Hematopoietic multipotent progenitor cell treated with erythropoietin and hydrocortisone succinate and interleukin-3 and kit ligand, for 17 days (in vitro differentiated cells): ENCODE results near the gene CNKSR3.

ENCODE experiments used
- DNase-seq: peaks from one replicate; pipeline ENCODE4 v3.0.0-alpha.2; 2015; ENCODE audit warnings: low spot score

CNKSR3 gene

DNA sequence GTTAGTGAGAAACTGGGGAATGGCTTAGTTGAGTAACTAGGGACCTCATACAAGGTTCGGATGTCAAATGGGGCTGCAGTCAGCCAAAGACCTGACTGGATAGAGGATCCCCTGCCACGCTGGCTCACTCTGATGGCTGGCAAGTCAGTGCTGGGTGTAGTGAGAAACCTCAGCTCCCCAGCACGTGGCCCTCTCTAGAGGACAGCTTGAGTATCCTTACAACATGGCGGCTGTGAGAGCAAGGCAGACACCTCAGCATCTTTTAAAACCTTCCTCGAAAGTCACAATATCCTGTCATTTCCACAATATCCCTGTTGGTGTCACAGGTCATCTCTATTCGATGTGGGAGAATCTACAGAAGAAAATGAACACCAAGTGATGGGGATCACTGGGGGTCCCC is 127.2 kb downstream of the CNKSR3 start:
- DNase-seq = no peak

DNA sequence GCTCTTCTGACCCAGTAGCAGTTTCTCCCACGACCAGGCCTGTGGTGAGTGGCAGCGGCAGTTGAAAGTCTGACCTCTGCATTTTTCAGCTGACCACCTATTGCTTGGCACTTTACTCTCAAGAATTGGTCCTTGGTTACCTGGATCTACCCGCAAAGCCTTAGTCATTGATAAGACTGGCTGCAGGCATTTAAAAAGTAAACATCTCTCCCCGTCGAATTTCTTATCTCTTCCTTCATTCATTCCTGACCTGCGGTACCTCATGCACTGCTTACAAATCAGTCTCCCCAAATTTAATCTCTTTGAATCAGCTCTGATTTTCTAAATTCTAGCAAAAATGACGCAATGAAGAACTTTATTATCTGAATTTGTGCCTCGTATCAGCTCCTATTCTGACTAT is 127.7 kb downstream of the CNKSR3 start:
- no peak for DNase-seq

DNA sequence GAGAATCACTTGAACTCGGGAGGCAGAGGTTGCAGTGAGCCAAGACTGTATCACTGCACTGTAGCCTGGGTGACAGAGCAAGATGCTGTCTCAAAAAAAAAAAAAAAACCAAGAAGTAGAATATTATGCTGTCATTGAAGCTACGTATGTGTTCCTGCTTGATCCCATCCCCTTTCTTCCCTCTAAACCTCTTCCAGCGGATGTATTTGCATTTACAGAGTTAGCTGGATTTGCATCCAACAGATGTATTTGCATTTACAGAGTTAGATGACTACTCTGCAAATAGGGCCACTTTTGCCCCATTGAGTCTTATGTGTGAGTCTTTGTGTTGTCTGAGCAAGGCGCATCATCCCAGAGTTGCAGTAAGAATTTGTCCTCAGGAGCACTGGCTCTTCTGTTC is 128.9 kb downstream of the CNKSR3 start:
- no peak for DNase-seq

DNA sequence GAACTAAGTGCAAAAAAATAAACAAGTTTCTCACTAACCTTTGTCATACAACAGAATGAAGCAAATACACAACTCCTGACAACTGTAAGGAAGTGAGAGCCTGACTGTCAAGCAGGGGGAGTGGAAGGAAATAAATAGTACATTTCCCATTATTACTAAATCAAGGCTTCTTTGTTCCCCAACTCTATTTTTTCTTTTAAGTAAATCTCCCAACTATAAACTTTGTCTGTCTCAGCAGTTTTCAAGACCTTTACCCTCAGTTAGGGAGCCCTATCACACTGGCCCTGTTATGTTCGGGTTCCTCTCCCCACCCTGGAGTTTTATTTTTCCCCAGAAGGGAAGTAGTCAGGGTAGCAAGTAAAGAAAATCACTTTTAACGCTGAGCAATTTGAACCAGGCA is 129.7 kb downstream of the CNKSR3 start:
- DNase-seq = no peak

DNA sequence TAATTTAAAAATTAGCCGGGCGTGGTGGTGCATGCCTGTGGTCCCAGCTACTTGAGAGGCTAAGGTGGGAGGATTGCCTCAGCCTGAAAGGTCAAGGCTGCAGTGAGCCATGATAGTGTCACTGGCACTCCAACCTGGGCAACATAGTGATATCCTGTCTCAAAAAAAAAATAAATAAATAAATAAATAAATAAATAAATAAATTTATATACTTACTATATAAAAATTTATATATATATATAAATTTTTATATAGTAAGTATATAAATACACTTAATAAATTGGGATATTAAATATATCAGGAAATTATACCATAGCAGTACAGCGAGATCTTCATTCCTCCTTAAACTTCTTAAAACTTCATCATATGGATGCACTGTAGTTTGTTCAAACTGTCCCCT is 130.9 kb downstream of the CNKSR3 start:
- no peak for DNase-seq

DNA sequence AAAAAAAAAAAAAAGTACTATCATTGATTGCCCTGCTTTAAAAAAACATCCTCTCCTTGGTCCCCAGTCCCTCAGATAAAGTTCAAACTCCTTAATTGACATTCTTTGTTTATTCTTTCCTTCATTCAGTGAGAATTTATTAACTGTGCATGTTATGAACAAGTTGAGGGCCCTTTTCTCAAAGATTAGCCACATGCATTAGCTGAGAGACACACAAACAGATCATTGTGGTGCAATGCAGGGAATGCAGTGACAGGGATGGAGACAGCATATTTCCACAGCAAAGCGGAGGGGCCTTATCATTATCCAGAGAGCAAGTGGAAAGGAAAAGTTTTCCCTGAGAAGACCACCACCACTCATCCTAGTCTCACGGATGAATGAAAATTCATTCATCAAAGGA is 132.0 kb downstream of the CNKSR3 start:
- no peak for DNase-seq

DNA sequence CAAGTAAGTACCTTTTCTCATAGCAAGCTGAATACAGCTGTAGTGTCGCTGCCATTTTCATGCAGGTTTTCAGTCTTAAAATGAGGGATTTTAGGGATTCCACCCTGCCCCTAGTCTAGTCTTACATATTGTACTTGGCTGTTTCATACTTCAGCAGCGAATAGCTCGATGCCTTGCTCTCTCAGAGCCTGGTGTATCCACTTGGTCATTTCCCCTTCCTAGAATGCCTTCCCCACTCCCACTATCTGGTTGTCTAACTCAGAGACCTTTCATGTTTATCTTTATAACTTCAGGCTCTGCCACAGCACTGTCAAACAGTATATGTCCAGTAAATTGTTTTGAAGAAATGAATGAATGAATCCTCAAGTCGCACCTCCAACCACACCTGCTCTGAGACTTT is 132.8 kb downstream of the CNKSR3 start:
- DNase-seq = no peak

DNA sequence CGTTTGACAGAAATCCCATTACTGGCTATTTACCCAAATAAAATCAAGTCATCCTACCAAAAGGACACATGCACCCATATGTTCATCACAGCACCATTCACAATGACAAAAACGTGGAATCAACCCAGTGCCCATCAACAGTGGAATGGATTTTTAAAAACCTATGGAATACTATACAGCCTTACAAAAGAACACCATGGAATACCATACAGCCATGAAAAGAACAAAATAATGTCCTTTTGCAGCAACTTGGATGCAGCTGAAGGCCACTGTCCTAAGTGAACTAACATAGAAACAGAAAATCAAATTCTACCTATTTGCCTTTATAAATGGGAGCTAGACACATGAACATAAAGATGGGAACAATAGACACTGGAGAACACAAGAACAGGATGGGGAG is 136.5 kb downstream of the CNKSR3 start:
- no peak for DNase-seq

DNA sequence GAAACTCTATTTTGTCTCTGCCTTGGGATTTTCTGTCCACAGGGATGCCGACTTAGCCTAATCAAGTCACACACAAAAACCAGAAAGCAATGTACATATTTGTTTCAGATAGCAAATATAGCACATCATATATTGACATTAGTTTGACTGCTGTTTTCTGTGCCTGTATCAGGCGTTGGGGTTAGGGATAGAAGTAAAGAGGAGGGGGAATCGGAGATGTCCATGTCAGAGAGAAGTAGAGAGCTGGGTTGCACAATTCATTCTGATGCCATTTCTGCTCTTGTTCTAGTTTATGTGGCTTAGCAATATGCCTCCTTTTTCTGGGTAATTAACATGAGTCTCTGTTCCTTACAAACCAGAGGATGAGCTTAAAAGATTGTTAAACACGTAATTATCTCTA is 139.2 kb downstream of the CNKSR3 start:
- DNase-seq = no peak

DNA sequence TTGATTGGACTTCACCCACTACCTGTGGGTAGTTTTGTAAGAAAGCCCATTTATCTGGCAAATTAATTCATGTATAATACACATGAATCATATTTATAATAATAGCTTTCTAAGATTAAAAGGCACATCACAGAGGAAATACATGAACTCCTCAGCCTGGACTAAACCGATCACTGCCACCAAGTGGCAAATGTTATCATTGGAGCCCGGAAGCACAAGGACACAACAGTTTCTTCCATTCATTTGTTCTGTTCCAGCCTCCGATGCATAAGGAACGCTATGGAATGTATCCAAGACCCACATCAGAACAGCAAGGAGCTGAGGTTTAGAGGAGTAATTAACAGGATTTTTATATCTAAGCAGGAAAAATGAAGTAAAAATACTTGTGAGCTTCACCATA is 139.9 kb downstream of the CNKSR3 start:
- no peak for DNase-seq

DNA sequence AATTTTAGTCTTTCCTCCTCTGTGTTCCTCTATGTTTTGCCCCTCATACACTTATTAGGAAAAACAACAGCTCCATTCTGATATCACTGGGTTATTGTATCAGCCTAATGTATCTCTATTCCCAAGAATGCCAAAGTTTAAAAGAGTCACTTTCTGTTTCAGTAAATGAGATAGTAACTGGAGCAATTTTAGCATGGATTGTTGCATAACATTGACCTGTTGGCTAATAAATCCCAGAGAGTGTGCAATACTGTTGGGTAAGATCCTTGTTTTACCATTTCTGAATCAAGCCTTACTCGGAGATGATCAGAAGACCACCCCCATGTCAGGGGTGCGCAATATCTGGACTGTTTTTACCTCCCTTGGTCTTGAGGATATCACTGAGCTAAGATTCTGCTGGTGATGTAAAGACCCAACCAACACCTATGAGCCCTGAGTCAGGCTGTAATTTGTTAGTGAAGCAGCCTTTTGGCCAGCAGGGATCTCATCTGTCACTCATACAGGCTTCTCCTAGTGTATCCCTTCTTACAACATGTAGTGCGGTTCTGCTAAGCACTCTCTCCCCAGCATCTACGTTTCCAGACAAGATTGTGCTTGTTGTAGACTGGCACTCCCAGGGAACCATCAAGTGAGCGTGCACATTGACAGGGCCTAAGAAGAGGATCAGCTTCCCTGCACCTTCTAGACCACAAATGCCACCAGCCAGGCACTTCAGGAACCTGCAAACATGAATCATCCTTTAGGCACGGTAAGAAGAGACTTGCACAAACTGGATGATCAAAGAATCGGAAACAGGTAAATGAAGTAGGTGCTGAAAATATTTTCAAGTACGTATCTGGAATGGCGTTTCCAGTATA is 142.4 kb downstream of the CNKSR3 start:
- DNase-seq = no peak

DNA sequence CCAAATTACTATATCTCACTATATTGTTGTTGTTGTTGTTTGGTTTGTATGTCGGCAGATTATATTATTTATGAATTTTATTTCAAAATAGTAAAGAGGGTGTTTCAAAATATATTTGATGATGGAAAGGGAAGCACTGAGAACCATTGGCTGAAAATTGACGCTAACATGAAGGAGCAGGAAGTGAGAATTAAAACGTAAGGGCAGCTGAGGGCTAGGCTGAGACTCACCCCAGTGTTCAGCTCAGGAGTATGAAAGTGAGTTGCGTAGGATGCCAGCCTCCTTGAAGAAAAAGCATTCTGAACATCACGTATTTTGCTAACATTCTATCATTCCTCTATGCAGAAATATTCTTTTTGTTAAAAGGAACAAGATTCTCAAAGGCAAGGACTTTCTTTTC is 143.1 kb downstream of the CNKSR3 start:
- no peak for DNase-seq

DNA sequence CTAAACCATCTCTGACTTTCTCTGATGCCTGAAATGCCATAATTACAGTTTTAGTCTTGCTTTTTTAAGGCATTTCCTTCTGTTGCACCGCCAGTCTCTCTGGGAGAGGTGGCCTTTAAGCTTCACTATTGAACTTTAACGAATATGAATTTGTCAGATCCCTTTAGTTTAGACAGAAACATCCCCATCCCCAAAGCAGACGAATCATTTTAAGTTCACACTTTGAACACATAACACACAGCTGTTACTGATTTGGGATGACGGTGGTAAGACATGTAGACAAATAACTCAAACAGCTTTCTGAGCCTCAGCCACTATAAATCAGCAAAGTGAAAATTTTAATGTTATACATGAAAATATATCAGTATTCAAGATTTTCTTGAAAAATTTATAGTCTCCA is 146.7 kb downstream of the CNKSR3 start:
- no peak for DNase-seq

DNA sequence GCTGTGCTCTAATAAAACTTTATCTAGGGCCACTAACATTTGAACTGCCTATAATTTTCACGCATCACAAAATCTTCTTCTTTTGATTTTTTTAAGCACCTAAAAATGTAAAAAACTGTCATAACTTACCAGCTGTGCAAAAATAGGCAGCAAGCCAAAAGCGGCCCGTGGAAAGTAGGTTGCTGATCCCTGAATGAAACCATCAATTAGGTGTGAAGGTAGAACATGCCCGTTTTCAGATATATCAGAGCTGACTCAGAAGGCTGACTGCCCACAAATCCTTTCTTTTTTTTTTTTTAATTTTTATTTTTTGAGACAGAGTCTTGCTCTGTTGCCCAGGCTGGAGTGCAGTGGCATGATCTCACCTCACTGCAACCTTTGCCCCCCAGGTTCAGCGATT is 149.0 kb downstream of the CNKSR3 start:
- no peak for DNase-seq

DNA sequence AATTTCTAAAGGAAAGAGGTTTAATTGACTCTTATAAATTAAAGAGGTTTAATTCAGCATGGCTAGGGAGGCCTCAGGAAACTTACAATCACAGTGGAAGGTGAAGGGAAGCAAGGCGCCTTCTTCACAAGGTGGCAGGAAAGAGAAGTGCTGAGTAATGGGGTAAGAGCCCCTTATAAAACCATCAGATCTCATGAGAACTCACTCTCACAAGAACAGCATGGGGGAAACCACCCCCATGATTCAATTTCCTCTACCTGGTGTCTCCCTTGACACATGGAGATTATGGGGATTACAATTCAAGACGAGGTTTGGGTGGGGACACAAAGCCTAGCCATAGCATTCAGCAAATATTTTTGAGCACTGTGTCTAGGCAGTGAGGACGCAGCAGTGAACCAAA is 150.0 kb downstream of the CNKSR3 start:
- no peak for DNase-seq

DNA sequence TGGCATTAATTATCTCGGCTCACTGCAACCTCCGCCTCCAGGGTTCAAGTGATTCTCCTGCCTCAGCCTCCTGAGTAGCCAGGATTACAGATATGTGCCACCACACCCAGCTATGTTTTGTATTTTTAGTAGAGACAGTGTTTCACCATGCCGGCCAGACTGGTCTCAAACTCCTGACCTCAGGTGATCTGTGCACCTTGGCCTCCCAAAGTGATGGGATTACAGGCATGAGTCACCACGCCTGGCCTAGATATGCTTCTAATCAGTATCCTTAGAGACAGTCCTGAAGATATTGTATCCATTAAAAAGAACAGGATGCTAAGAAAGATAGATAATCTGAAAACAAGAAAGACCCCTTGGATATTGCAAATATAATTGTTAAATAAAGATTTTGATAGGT is 150.8 kb downstream of the CNKSR3 start:
- DNase-seq = no peak

DNA sequence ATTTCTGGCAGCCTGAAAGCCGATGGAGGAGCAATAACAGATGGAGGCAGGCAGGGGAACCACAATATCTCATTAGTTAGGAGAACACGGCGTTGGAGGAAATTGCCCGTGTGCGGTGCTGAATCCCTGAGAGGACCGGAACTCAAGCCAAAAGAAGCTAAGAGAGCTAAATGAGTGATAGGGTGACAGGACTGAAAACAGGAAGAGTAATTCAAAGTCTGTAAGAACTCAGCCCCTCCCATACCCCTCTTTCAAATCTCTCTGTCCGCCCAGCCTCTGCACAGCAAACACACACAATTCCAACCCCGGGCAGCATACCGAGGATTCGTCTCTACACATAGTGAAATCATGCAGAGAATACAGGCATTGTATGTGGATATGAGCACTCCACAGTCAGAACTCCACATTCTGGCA is 151.3 kb downstream of the CNKSR3 start:
- DNase-seq = no peak

DNA sequence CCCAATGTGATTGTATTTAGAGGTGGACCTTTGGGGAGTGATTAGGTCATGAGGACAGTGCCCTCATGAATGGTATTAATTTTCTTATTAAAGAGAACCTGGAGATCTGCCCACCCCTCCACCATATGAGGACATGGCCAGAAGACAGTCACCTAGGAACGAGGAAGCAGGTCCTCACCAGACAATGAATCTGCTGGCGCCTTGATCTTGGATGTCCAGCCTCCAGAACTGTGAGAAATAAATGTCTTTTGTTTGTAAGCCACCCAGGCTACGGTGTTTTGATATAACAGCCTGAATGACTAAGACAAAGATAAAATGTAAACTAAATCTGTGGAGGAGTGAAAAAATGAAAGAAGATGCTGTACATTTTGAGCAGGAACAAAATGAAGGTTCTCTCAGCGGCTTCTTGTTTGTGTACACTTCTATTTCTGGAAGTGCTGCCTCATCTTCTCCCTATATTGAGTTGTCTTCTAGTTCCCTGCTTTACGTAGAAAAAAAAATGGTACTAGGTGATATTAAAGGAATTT is 152.4 kb downstream of the CNKSR3 start:
- DNase-seq = no peak

DNA sequence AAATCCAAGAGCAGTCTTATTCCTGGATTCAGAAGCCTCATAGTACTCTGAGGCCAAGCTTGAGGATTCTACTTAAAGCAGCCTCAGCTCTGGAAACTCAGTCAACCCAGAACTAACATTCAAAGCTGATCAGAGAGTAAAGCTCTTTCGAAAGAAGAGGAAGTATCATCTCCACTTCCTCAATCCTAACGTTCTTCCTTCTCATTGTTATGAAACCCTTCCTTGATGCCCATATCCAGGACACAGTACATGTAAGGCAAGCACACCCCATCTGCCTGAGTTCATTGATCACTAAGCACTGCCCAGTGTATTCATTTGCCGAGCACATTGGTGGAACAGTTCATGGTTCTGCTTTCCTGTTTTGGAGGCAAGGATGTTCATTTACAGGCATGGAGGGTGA is 153.8 kb downstream of the CNKSR3 start, which contains the start of gene IPCEF1:
TSS of gene IPCEF1 (minus strand) at position 114 of the 400 bp plus-strand sequence. CDS start 90,856 bp downstream, outside the sequence.
- DNase-seq = no peak

DNA sequence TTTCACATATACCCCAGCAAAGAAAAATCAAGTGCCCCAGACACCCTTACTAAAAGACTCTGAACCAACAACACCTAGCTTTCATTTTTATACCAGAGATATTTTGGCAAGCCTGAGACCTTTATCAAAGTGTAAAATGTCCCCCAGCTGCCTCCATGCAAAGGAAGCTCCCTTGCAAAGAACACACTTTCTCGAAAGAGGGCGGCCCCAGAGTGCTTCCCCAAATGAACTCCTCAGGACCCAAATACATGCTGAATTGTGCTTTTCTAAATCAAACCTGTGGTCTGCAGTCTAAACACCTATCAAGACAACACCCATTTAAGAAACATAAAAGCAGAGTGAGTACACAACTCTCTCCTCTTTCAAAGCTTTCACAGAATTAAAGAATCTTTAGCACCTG is 154.4 kb downstream of the CNKSR3 start:
- no peak for DNase-seq

DNA sequence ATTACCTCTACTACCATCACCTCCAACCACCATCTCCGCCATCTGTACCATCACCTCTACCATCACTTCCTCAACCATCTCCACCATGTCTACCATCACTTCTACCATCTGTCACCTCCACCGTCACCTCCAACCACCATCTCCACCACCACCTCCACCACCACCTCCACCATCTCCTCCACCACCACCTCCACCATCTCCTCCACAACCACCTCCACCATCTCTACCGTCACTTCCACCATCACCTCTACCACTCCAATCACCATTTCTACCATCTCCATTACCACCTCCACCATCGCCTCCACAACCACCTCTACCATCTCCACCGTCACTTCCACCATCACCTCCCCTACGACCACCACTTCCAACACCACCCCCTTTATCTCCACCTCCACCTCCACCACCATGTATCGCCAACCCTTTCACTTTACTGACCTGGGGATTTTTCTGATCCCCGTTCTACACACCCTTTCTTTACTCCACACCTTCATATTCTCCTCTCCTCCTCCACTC is 156.2 kb downstream of the CNKSR3 start:
- no peak for DNase-seq

DNA sequence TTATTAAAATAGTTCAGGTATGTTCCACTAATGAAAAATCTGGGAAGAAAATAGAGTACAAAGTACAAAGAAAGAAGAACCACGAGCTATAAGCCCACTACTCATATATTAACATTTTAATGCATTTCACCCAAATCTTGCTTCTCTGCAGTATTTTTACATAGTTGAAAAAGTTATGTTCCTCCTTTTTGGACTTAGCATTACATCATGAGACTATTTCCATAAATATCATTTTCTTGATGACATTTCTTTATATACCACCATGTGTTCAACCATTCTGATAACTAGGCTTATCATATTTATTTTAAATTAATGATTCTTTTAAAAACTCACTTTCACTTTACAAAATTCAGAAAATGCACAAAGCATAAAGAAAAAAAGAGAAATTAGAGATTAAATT is 156.9 kb downstream of the CNKSR3 start:
- DNase-seq = no peak

DNA sequence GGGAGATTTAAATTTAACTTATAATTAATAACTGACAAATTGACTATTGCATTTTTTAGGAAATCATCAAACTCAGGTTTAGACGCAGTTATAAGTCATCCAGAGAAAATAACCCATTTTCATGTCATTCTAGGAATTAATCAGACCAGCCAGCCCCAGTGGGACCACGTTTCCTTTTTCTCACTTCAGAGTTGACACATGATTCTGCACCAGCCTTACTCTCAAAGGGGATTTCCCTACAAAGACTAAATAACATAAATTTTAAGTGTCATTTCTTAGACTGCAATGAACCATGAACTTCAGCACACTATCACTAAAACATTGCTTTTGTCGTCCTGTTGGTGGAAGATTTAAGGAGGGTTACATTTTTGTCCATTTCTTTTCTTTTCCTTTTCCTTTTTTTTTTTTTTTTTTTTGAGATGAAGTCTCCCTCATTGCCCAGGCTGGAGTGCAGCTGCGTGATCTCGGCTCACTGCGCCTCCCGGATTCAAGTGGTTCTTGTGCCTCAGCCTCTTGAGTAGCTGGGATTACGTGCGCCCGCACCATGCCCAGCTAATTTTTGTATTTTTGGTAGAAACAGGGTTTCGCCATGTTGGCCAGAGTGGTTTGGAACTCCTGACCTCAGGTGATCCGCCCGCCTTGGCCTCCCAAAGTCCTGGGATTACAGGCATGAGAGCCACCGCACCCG is 157.4 kb downstream of the CNKSR3 start:
- no peak for DNase-seq
